Mucosa of descending colon (tissue), 3 donors: Measurements from ENCODE around the gene C16orf82. TPM values are rescaled to one million over a fixed set of nuclear protein-coding genes. Genes with fewer than 3 reads are reported as not detected.

ENCODE experiments used
- ATAC-seq: fragments of 200-7000 bp; cut with Tn5 transposase; one replicate; pipeline ENCODE4 v1.9.1; 2020; ENCODE audit warnings: mild to moderate bottlenecking, moderate library complexity
- DNase-seq, 3 donors: peaks; one replicate each; pipeline ENCODE4 v3.0.0-alpha.2; 2020
- H3K36me3 ChIP-seq: fragments of 200-600 bp; one replicate; pipeline ENCODE4 v1.8.0; 2021; ENCODE audit warnings: low read depth, mild to moderate bottlenecking
- H3K4me1 ChIP-seq: fragments of 200-600 bp; one replicate; pipeline ENCODE4 v1.8.0; 2021; ENCODE audit warnings: low read depth, mild to moderate bottlenecking
- H3K4me3 ChIP-seq: fragments of 200-600 bp; one replicate; pipeline ENCODE4 v1.8.0; 2021; ENCODE audit warnings: mild to moderate bottlenecking
- H3K9me3 ChIP-seq: fragments of 200-600 bp; one replicate; pipeline ENCODE4 v1.8.0; 2021; ENCODE audit warnings: mild to moderate bottlenecking
- CTCF ChIP-seq: fragments of 200-600 bp; IDR thresholded peaks from one replicate; pipeline ENCODE4 v1.8.0; 2022; ENCODE audit warnings: antibody characterized with exemption, mild to moderate bottlenecking
- intact Hi-C, 2 donors: fragments of 100-400 bp; cut with DNase I in 1 of 2; cut with micrococcal nuclease in 1 of 2; formaldehyde crosslinking; loops; one replicate each; pipeline versions ENCODE4 v1.11.0 to v1.11.1; 2022; cut with DNase I, micrococcal nuclease
- total RNA-seq, 3 donors: library from RNA; stranded (reverse); fragmentation: NEBNext Ultra II Directional in 2 of 3; extraction: Animal tissue kit (Norgen Biotek cat#: 25700) in 2 of 3; gene quantifications; one replicate each; pipeline versions ENCODE4 v1.2.1 to v1.2.4, GENCODE V29; 2021 to 2023
- donor health status: DM: no; HTN: no; CAD: no; lungs with moderate emphysema.
- donor health status: DM: no; HTN: no; CAD: no.
- donor health status: DM: no; HTN: yes; CAD: no.

C16orf82 gene
- total RNA-seq, 3 donors from 2014 or later: not detected

- intact Hi-C loops: no loop called here
Measured at GRCh38 chr16:27103954-27104353, 37.2 kb downstream of the C16orf82 start.

GRCh38 chr16:27106305-27106704 is 39.6 kb downstream of the C16orf82 start:
- H3K9me3 ChIP-seq: no peaks in the 10 kb centered on the region
- TF ChIP-seq CTCF: no peak
- peaks cover 3% of the 10 kb centered on the region for H3K4me1 ChIP-seq
- no peaks in the 10 kb centered on the region for H3K36me3 ChIP-seq
- DNase-seq: no peak
- no peak for ATAC-seq
- no peak overlapping the region for H3K4me3 ChIP-seq
- intact Hi-C loops: no loop called here

More at GRCh38 chr16:27103954-27104353, 37.2 kb downstream of the C16orf82 start:
- Histone ChIP-seq H3K4me3 (no peak overlapping the region), H3K9me3 (no peaks in the 10 kb centered on the region), H3K4me1 (peaks cover 3% of the 10 kb centered on the region), H3K36me3 (no peaks in the 10 kb centered on the region)
- ATAC-seq (no peak), DNase-seq (no peak)
- TF ChIP-seq CTCF: no peak

GRCh38 chr16:27107185-27107592 is 40.5 kb downstream of the C16orf82 start:
- intact Hi-C loops: no loop called here
- ATAC-seq (peak; percentile 20), DNase-seq (peak in 1 of 3 donors; percentile 54)
- no peak for TF ChIP-seq CTCF
- no peaks in the 10 kb centered on the region for H3K36me3 ChIP-seq
- no peaks in the 10 kb centered on the region for H3K9me3 ChIP-seq
- H3K4me3 ChIP-seq: no peak overlapping the region
- peaks cover 3% of the 10 kb centered on the region for H3K4me1 ChIP-seq

- Histone ChIP-seq H3K4me1 (peaks cover 3% of the 10 kb centered on the region), H3K9me3 (no peaks in the 10 kb centered on the region), H3K4me3 (no peak overlapping the region), H3K36me3 (no peaks in the 10 kb centered on the region)
- ATAC-seq (no peak), DNase-seq (peak in 1 of 3 donors; percentile 35)
- intact Hi-C loops: no loop called here
- TF ChIP-seq CTCF: no peak
Measured at GRCh38 chr16:27108051-27108770, 41.5 kb downstream of the C16orf82 start.

- DNase-seq (no peak), ATAC-seq (no peak)
- intact Hi-C loops: no loop called here
- Histone ChIP-seq H3K4me3 (no peak overlapping the region), H3K36me3 (no peaks in the 10 kb centered on the region), H3K9me3 (no peaks in the 10 kb centered on the region), H3K4me1 (peaks cover 3% of the 10 kb centered on the region)
- TF ChIP-seq CTCF: no peak
Measured at GRCh38 chr16:27108826-27109665, 42.3 kb downstream of the C16orf82 start.
